Heart left ventricle (tissue), 13 donors: ENCODE measurements around the gene COL20A1.

ENCODE experiments used
- CTCF ChIP-seq, 12 donors: fragments of 200-600 bp; sonication (generic) in 4 of 12; IDR thresholded peaks; one replicate each; pipeline versions ENCODE4 v1.5.0 to v1.8.0; 2018 to 2022; ENCODE audit warnings: antibody characterized with exemption in 12 of 12, mild to moderate bottlenecking in 5 of 12
- POLR2A ChIP-seq, 2 donors: fragments of 450-650 bp; IDR thresholded peaks; one replicate each; pipeline ENCODE4 v1.6.1; 2017; ENCODE audit warnings: antibody characterized with exemption in 2 of 2, mild to moderate bottlenecking in 2 of 2, moderate library complexity in 2 of 2
- donor health status: ischemic (EF 13 %, LVEDD 7.1; RV severe dilation, severe dysfunction).
- donor health status: DM: no; HTN: yes; CAD: no.
- donor health status: DM: no; HTN: no; CAD: no.
- donor health status: ischemic (EF 25% LVEDD 6.9; RV normal size, moderate dysfunction).
- donor health status: ischemic (EF 25% LVEDD 5.7; RV mildly dilated, moderate dysfunction).
- donor health status: ischemic (EF 35%, LVEDD 5.7; RV mildly dilated, moderate dysfunction).
- donor health status: nonischemic (EF 11% LVEDD 7.7; RV severe dilation, severe dysfunction).
- donor health status: DM: yes; HTN: yes; CAD: no.
- donor health status: PGD.
- donor health status: ischemic (EF 29% LVEDD 5.4; RV normal size, mild dysfunction).
- donor health status: nonischemic (EF 23%, LVEDD 6.1; RV moderate dilation, normal function).

- TF ChIP-seq CTCF (IDR thresholded peaks at IDR 0.05) (no peak), POLR2A (IDR thresholded peaks at IDR 0.05) (no peak)
Observed at GRCh38 chr20:63336232-63336752, 43.3 kb downstream of the COL20A1 start.
